Measurements from ENCODE around the gene BMERB1. TPM values are rescaled to one million over a fixed set of nuclear protein-coding genes. Genes with fewer than 3 reads are reported as not detected.

The BMERB1 gene
- total RNA-seq, 1 donor from 2014 or later: 26.4 TPM

- Mint-ChIP-seq H3K9me3 (no peaks in the 10 kb centered on the region), H3K4me1 (ENCODE audit: unreplicated experiment) (no peaks in the 10 kb centered on the region), H3K27ac (no peak overlapping the region), H3K27me3 (no peaks in the 10 kb centered on the region), H3K36me3 (peaks cover 4% of the 10 kb centered on the region), H3K4me3 (no peak overlapping the region)
- DNase-seq (ENCODE audit: extremely low spot score, unreplicated experiment): no peak
- TF ChIP-seq CTCF (conservative IDR thresholded peaks at IDR 0.05): no peak
These were observed 140.2 kb downstream of the BMERB1 start for GRCh38 chr16:15574614-15574948.

- no peaks in the 10 kb centered on the region for H3K9me3 Mint-ChIP-seq
- TF ChIP-seq CTCF (conservative IDR thresholded peaks at IDR 0.05): no peak
These were observed 141.1 kb downstream of the BMERB1 start for GRCh38 chr16:15575293-15576049.

GRCh38 chr16:15576960-15577958 lies 142.9 kb downstream of the BMERB1 start:
- no peak overlapping the region for H3K4me3 Mint-ChIP-seq
- no peaks in the 10 kb centered on the region for H3K9me3 Mint-ChIP-seq
- H3K36me3 Mint-ChIP-seq: peaks cover 4% of the 10 kb centered on the region
- no peak for TF ChIP-seq CTCF (conservative IDR thresholded peaks at IDR 0.05)
- no peak overlapping the region for H3K27ac Mint-ChIP-seq
- no peaks in the 10 kb centered on the region for H3K4me1 Mint-ChIP-seq (ENCODE audit: unreplicated experiment)
- H3K27me3 Mint-ChIP-seq: no peaks in the 10 kb centered on the region
- DNase-seq (ENCODE audit: extremely low spot score, unreplicated experiment): no peak

More at GRCh38 chr16:15575293-15576049, 141.1 kb downstream of the BMERB1 start:
- no peak for DNase-seq (ENCODE audit: extremely low spot score, unreplicated experiment)
- Mint-ChIP-seq H3K27ac (no peak overlapping the region), H3K36me3 (peaks cover 4% of the 10 kb centered on the region), H3K27me3 (no peaks in the 10 kb centered on the region), H3K4me3 (no peak overlapping the region), H3K4me1 (ENCODE audit: unreplicated experiment) (no peaks in the 10 kb centered on the region)

- Mint-ChIP-seq H3K27ac (no peak overlapping the region), H3K9me3 (no peaks in the 10 kb centered on the region), H3K36me3 (peaks cover 11% of the 10 kb centered on the region), H3K4me3 (no peak overlapping the region), H3K27me3 (no peaks in the 10 kb centered on the region), H3K4me1 (ENCODE audit: unreplicated experiment) (no peaks in the 10 kb centered on the region)
- DNase-seq (ENCODE audit: extremely low spot score, unreplicated experiment): no peak
- TF ChIP-seq CTCF (conservative IDR thresholded peaks at IDR 0.05): no peak
These were observed 144.4 kb downstream of the BMERB1 start for GRCh38 chr16:15578824-15579223.

GRCh38 chr16:15581127-15581815 lies 146.9 kb downstream of the BMERB1 start:
- no peak for DNase-seq (ENCODE audit: extremely low spot score, unreplicated experiment)
- H3K9me3 Mint-ChIP-seq: peaks cover 13% of the 10 kb centered on the region
- H3K27ac Mint-ChIP-seq: no peak overlapping the region
- no peaks in the 10 kb centered on the region for H3K27me3 Mint-ChIP-seq
- no peaks in the 10 kb centered on the region for H3K4me1 Mint-ChIP-seq (ENCODE audit: unreplicated experiment)
- TF ChIP-seq CTCF (conservative IDR thresholded peaks at IDR 0.05): no peak
- H3K36me3 Mint-ChIP-seq: peaks cover 27% of the 10 kb centered on the region
- no peak overlapping the region for H3K4me3 Mint-ChIP-seq
